Choroid plexus epithelial cell (primary cell): ENCODE data around the gene HMGCS1.

Experiments used
- DNase-seq: peaks from one replicate; pipeline ENCODE4 v3.0.0-alpha.2; 2010; ENCODE audit warnings: low read depth
- H3K4me3 ChIP-seq: 2 replicates; pipeline ENCODE4 v1.5.1; 2011; ENCODE audit warnings: low read depth, mild to moderate bottlenecking, control low read depth, low read length, moderate library complexity
- TF ChIP-seq, protein P1 (sequence below): conservative IDR thresholded peaks from 2 replicates; pipeline ENCODE4 v1.5.1; 2011; ENCODE audit warnings: low read depth, mild to moderate bottlenecking, control low read depth, inconsistent platforms, low read length, moderate library complexity

HMGCS1 gene

DNA sequence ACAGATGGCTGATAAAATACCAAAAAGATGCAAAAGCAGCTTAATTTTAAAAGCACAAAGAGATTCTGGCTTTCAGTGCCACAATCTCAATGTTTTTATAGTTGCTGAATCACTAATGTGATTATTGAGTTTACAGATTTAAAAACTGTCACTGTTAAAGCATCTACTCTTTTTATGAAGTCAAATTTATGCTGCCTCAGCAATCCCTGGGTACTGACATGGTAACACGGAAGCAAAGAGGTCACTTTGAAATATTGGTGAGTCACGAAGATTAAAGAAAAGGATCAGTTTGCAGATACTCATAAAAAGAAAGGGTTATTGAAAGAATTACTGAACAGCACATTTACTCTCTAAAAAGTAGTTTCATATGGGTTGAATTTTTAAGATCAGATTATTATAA, 39.7 kb upstream of the HMGCS1 start:
- no peak overlapping the region for H3K4me3 ChIP-seq
- DNase-seq = no peak
- TF ChIP-seq, protein P1, sequence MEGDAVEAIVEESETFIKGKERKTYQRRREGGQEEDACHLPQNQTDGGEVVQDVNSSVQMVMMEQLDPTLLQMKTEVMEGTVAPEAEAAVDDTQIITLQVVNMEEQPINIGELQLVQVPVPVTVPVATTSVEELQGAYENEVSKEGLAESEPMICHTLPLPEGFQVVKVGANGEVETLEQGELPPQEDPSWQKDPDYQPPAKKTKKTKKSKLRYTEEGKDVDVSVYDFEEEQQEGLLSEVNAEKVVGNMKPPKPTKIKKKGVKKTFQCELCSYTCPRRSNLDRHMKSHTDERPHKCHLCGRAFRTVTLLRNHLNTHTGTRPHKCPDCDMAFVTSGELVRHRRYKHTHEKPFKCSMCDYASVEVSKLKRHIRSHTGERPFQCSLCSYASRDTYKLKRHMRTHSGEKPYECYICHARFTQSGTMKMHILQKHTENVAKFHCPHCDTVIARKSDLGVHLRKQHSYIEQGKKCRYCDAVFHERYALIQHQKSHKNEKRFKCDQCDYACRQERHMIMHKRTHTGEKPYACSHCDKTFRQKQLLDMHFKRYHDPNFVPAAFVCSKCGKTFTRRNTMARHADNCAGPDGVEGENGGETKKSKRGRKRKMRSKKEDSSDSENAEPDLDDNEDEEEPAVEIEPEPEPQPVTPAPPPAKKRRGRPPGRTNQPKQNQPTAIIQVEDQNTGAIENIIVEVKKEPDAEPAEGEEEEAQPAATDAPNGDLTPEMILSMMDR = no peak

- H3K4me3 ChIP-seq = no peak overlapping the region
- no peak for DNase-seq
- TF ChIP-seq, protein P1 = no peak
Observed at GRCh38 chr5:43352131-43352530, 38.9 kb upstream of the HMGCS1 start.

DNA sequence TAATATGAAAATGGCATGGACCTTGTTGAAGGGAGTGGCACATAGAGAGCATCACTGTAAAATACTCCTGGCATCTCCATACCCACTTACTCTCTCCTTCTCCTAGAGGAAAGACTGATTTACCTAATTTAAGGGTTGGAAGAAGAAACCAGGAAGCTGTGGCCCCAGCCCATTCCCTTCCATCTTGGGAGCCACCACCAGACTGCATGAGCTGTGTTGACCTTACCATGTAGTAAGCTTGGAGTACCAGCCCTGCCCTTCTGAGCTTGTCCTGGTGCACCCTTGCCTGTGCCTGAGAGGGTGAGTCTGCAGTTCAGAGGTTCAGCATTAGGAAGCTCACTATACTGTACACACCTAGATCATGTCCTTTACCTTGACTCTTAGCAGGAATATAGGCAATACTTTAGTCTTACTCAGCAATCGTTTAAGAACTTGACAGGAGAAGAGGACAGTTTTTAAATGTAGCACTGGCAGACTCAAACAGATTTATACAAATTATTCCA, 35.7 kb upstream of the HMGCS1 start:
- no peak overlapping the region for H3K4me3 ChIP-seq
- TF ChIP-seq, protein P1 = no peak
- no peak for DNase-seq

GRCh38 chr5:43348207-43348606, 35.0 kb upstream of the HMGCS1 start:
- TF ChIP-seq, protein P1 = no peak
- H3K4me3 ChIP-seq = no peak overlapping the region
- no peak for DNase-seq

GRCh38 chr5:43338862-43339261, 25.6 kb upstream of the HMGCS1 start:
- TF ChIP-seq, protein P1 = no peak
- no peak overlapping the region for H3K4me3 ChIP-seq
- no peak for DNase-seq

DNA sequence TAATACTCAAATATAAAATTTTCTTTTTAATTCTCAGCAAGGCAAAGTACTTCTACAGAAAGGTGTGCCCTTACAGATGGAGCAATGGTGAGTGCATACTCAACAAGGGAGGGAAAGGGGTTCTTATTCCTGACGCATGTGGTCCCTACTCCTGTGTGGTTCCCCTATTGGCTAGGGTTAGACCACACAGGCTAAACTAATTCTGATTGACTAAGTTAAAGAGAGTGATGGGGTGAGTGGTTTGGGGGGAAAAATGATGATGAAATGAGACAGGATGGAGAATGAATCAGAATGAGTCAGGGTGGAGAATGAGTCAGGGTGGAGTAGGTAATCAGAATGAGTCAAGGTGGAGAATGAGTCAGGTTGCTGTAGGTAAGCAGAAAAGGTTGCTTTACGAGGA, 22.9 kb upstream of the HMGCS1 start:
- no peak overlapping the region for H3K4me3 ChIP-seq
- TF ChIP-seq, protein P1 = no peak
- no peak for DNase-seq

- TF ChIP-seq, protein P1 = no peak
- no peak overlapping the region for H3K4me3 ChIP-seq
- DNase-seq = no peak
Observed at GRCh38 chr5:43335681-43336080, 22.5 kb upstream of the HMGCS1 start.
